WI38 (cell line): ENCODE results near the gene TMEM45A.
"Not testable (repeated sequence)": the region's sequence is repeated elsewhere in the genome, so short reads cannot be mapped to it uniquely, and the experiment has no call there.

Source experiments
- H3K4me3 ChIP-seq: 2 replicates; pipeline ENCODE4 v1.5.1; 2011; ENCODE audit warnings: low read depth, mild to moderate bottlenecking, control low read depth, low read length
- CTCF ChIP-seq: IDR thresholded peaks from 2 replicates; pipeline ENCODE4 v1.5.1; 2012; ENCODE audit warnings: low read depth, mild to moderate bottlenecking, control low read depth, low read length

The TMEM45A gene

GRCh38 chr3:100533176-100533575, 40.8 kb downstream of the TMEM45A start:
- no peak for TF ChIP-seq CTCF
- H3K4me3 ChIP-seq, result no peak overlapping the region

GRCh38 chr3:100535610-100535943, 43.2 kb downstream of the TMEM45A start:
- no peak overlapping the region for H3K4me3 ChIP-seq
- TF ChIP-seq CTCF, result no peak

- no peak overlapping the region for H3K4me3 ChIP-seq
- no peak for TF ChIP-seq CTCF
Measured at GRCh38 chr3:100536093-100536492, 43.7 kb downstream of the TMEM45A start.

- no peak overlapping the region for H3K4me3 ChIP-seq
- TF ChIP-seq CTCF, result no peak
Measured at GRCh38 chr3:100537646-100538338, 45.4 kb downstream of the TMEM45A start.

GRCh38 chr3:100538339-100538706, 45.9 kb downstream of the TMEM45A start:
- TF ChIP-seq CTCF, result no peak
- no peak overlapping the region for H3K4me3 ChIP-seq

- no peak overlapping the region for H3K4me3 ChIP-seq
- TF ChIP-seq CTCF, result no peak
Measured at GRCh38 chr3:100540791-100541334, 48.4 kb downstream of the TMEM45A start.

- not testable (repeated sequence) for H3K4me3 ChIP-seq
Measured at GRCh38 chr3:100541428-100541827, 49.0 kb downstream of the TMEM45A start.

- no peak overlapping the region for H3K4me3 ChIP-seq
- no peak for TF ChIP-seq CTCF
Measured at GRCh38 chr3:100545371-100545770, 53.0 kb downstream of the TMEM45A start.
